WTC11 (cell line): ENCODE measurements around the gene SECISBP2. TPM values are rescaled to one million over a fixed set of nuclear protein-coding genes. Genes with fewer than 3 reads are reported as not detected.
A peak's percentile ranks its signal among the peaks of the same experiment; 100 is the strongest.

Experiments used
- CREM ChIP-seq: sonication (generic); formaldehyde crosslinking; IDR thresholded peaks from 2 replicates; pipeline ENCODE4 v1.8.1; 2022; ENCODE audit warnings: mild to moderate bottlenecking, missing genetic modification reagents, moderate library complexity
- GABPB1 ChIP-seq: sonication (generic); formaldehyde crosslinking; IDR thresholded peaks from 2 replicates; pipeline ENCODE4 v1.8.1; 2023; ENCODE audit warnings: mild to moderate bottlenecking, missing genetic modification reagents
- NR3C1 ChIP-seq: sonication (generic); formaldehyde crosslinking; conservative IDR thresholded peaks from 2 replicates; pipeline ENCODE4 v1.8.1; 2023; ENCODE audit warnings: low read depth, mild to moderate bottlenecking, missing genetic modification reagents
- OVOL2 ChIP-seq: fragments of 250-450 bp; sonication (Bioruptor Pico); IDR thresholded peaks from 2 replicates; pipeline ENCODE4 v1.9.0; 2021; ENCODE audit warnings: mild to moderate bottlenecking, borderline replicate concordance
- RELA ChIP-seq: sonication (generic); formaldehyde crosslinking; IDR thresholded peaks from 2 replicates; pipeline ENCODE4 v1.8.1; 2022; ENCODE audit warnings: missing genetic modification reagents, mild to moderate bottlenecking, borderline replicate concordance
- SMAD4 ChIP-seq: sonication (generic); formaldehyde crosslinking; IDR thresholded peaks from 2 replicates; pipeline ENCODE4 v1.8.0; 2022; ENCODE audit warnings: mild to moderate bottlenecking, missing genetic modification reagents
- ZNF263 ChIP-seq: sonication (generic); formaldehyde crosslinking; IDR thresholded peaks from 2 replicates; pipeline ENCODE4 v1.8.1; 2022; ENCODE audit warnings: low read depth, mild to moderate bottlenecking, moderate library complexity, missing genetic modification reagents
- ZNF396 ChIP-seq: fragments of 250-450 bp; sonication (Bioruptor Pico); IDR thresholded peaks from 2 replicates; pipeline ENCODE4 v1.8.0; 2021; ENCODE audit warnings: mild to moderate bottlenecking, moderate library complexity, borderline replicate concordance
- ZNF423 ChIP-seq: fragments of 250-450 bp; sonication (Bioruptor Pico); IDR thresholded peaks from 2 replicates; pipeline ENCODE4 v2.1.2; 2022; ENCODE audit warnings: mild to moderate bottlenecking, moderate library complexity
- ZNF671 ChIP-seq: fragments of 250-450 bp; sonication (Bioruptor Pico); IDR thresholded peaks from 2 replicates; pipeline ENCODE4 v1.8.0; 2021; ENCODE audit warnings: mild to moderate bottlenecking
- total RNA-seq: library from RNA; stranded (reverse); gene quantifications from 3 replicates; pipeline ENCODE4 v1.2.3, GENCODE V29; 2021
- TF ChIP-seq, protein P1 (sequence below): sonication (generic); formaldehyde crosslinking; IDR thresholded peaks from 2 replicates; pipeline ENCODE4 v1.8.1; 2023; ENCODE audit warnings: mild to moderate bottlenecking, missing genetic modification reagents, moderate library complexity
- TF ChIP-seq, protein P2 (sequence below): fragments of 250-450 bp; sonication (Bioruptor Pico); IDR thresholded peaks from 2 replicates; pipeline ENCODE4 v1.9.0; 2021; ENCODE audit warnings: mild to moderate bottlenecking, borderline replicate concordance
- TF ChIP-seq, protein P3 (sequence below): sonication (generic); formaldehyde crosslinking; conservative IDR thresholded peaks from 2 replicates; pipeline ENCODE4 v1.8.1; 2023; ENCODE audit warnings: mild to moderate bottlenecking, low read depth, missing genetic modification reagents, moderate library complexity
- TF ChIP-seq, protein P4 (sequence below): fragments of 250-450 bp; sonication (Bioruptor Pico); conservative IDR thresholded peaks from 2 replicates; pipeline ENCODE4 v1.9.0; 2021; ENCODE audit warnings: mild to moderate bottlenecking
- TF ChIP-seq, protein P5 (sequence below): sonication (generic); formaldehyde crosslinking; IDR thresholded peaks from 2 replicates; pipeline ENCODE4 v1.8.1; 2023; ENCODE audit warnings: mild to moderate bottlenecking, missing genetic modification reagents
- TF ChIP-seq, protein P6 (sequence below): sonication (generic); formaldehyde crosslinking; IDR thresholded peaks from 2 replicates; pipeline ENCODE4 v1.8.1; 2023; ENCODE audit warnings: mild to moderate bottlenecking, missing genetic modification reagents, borderline replicate concordance
- TF ChIP-seq, protein P7 (sequence below): sonication (generic); formaldehyde crosslinking; IDR thresholded peaks from 2 replicates; pipeline ENCODE4 v1.8.0; 2022; ENCODE audit warnings: missing genetic modification reagents

SECISBP2 gene
- total RNA-seq, 1 experiment from 2014 or later = 66.2 TPM

DNA sequence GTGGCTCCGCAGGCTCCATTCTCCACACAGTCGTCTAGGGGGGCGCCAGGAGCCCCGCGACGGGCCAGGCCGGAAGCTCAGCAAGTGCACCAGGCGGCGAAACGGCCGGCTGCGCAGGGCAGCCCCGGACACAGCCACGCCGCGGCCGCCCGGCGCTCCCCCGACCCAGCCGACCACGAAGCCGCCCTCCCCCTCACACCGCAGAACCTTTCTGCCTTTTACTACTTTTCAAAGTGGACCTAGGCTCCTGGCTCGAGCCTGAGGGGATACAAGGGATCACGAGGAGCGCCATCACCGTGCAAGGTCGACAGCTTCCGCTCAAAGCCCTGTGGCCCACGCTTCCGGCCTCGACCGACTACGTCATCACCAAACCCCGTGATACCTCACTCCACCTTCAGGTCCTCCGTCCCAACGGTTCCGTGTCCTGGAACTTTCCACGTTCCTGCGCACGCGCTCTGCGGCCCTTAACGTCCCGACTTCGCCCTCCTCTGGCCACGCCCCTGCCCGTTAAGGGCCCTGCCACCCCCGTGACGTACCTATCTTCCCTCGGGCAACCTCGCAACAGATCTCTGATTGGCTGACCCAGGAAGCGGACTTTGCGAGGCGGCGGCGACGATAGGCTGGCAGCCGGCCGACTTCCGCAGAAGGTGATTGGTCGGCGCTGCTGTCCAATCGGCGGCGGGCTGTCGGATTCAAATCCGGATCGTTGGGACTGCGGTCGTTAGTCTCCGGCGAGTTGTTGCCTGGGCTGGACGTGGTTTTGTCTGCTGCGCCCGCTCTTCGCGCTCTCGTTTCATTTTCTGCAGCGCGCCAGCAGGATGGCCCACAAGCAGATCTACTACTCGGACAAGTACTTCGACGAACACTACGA is 7.6 kb upstream of the SECISBP2 start, which contains the start of gene CKS2 (continued):
- no peak for TF ChIP-seq ZNF671 (CRISPR knock-in tag)
- TF ChIP-seq, protein P1, sequence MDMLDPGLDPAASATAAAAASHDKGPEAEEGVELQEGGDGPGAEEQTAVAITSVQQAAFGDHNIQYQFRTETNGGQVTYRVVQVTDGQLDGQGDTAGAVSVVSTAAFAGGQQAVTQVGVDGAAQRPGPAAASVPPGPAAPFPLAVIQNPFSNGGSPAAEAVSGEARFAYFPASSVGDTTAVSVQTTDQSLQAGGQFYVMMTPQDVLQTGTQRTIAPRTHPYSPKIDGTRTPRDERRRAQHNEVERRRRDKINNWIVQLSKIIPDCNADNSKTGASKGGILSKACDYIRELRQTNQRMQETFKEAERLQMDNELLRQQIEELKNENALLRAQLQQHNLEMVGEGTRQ (CRISPR knock-in tag) = peak; percentile 88
- peak; percentile 87 for TF ChIP-seq CREM (CRISPR knock-in tag)
- no peak for TF ChIP-seq NR3C1 (CRISPR knock-in tag)
- TF ChIP-seq, protein P2, sequence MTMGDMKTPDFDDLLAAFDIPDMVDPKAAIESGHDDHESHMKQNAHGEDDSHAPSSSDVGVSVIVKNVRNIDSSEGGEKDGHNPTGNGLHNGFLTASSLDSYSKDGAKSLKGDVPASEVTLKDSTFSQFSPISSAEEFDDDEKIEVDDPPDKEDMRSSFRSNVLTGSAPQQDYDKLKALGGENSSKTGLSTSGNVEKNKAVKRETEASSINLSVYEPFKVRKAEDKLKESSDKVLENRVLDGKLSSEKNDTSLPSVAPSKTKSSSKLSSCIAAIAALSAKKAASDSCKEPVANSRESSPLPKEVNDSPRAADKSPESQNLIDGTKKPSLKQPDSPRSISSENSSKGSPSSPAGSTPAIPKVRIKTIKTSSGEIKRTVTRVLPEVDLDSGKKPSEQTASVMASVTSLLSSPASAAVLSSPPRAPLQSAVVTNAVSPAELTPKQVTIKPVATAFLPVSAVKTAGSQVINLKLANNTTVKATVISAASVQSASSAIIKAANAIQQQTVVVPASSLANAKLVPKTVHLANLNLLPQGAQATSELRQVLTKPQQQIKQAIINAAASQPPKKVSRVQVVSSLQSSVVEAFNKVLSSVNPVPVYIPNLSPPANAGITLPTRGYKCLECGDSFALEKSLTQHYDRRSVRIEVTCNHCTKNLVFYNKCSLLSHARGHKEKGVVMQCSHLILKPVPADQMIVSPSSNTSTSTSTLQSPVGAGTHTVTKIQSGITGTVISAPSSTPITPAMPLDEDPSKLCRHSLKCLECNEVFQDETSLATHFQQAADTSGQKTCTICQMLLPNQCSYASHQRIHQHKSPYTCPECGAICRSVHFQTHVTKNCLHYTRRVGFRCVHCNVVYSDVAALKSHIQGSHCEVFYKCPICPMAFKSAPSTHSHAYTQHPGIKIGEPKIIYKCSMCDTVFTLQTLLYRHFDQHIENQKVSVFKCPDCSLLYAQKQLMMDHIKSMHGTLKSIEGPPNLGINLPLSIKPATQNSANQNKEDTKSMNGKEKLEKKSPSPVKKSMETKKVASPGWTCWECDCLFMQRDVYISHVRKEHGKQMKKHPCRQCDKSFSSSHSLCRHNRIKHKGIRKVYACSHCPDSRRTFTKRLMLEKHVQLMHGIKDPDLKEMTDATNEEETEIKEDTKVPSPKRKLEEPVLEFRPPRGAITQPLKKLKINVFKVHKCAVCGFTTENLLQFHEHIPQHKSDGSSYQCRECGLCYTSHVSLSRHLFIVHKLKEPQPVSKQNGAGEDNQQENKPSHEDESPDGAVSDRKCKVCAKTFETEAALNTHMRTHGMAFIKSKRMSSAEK (CRISPR knock-in tag) = 0 out of 2 replicates have a peak, but pooled peaks have one; percentile 25
- peak; percentile 67 for TF ChIP-seq GABPB1
- TF ChIP-seq, protein P3, sequence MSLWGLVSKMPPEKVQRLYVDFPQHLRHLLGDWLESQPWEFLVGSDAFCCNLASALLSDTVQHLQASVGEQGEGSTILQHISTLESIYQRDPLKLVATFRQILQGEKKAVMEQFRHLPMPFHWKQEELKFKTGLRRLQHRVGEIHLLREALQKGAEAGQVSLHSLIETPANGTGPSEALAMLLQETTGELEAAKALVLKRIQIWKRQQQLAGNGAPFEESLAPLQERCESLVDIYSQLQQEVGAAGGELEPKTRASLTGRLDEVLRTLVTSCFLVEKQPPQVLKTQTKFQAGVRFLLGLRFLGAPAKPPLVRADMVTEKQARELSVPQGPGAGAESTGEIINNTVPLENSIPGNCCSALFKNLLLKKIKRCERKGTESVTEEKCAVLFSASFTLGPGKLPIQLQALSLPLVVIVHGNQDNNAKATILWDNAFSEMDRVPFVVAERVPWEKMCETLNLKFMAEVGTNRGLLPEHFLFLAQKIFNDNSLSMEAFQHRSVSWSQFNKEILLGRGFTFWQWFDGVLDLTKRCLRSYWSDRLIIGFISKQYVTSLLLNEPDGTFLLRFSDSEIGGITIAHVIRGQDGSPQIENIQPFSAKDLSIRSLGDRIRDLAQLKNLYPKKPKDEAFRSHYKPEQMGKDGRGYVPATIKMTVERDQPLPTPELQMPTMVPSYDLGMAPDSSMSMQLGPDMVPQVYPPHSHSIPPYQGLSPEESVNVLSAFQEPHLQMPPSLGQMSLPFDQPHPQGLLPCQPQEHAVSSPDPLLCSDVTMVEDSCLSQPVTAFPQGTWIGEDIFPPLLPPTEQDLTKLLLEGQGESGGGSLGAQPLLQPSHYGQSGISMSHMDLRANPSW (CRISPR knock-in tag) = no peak
- TF ChIP-seq SMAD4 (CRISPR knock-in tag) = no peak
- TF ChIP-seq, protein P4, sequence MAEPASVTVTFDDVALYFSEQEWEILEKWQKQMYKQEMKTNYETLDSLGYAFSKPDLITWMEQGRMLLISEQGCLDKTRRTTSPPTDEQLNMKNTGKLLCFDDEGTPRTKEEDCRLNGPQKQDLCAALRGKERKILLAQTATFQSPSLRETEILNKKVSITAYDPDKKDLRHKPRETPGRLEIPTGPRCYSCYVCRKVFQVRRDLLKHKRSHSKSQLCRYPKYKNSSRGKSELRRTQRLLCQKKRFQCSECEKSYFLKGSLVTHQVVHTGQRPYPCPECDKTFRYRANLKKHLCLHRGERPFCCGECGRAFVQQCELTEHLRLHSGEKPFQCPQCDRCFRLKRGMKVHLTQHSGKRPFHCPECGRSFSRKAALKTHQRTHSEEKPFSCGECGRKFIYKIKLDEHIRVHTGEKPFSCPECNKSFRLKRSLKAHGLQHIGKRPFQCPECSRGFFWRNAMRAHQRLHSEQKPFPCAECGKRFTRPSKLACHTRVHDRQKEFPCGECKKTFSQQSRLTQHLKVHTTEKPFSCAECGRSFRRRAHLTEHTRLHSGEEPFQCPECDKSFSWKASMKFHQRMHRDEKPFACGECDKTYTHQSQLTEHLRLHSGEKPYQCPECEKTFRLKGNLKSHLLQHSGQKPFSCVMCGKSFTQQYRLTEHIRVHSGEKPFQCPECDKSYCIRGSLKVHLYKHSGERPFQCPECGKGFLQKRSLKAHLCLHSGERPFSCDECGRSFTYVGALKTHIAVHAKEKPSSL (CRISPR knock-in tag) = no peak
- TF ChIP-seq, protein P5, sequence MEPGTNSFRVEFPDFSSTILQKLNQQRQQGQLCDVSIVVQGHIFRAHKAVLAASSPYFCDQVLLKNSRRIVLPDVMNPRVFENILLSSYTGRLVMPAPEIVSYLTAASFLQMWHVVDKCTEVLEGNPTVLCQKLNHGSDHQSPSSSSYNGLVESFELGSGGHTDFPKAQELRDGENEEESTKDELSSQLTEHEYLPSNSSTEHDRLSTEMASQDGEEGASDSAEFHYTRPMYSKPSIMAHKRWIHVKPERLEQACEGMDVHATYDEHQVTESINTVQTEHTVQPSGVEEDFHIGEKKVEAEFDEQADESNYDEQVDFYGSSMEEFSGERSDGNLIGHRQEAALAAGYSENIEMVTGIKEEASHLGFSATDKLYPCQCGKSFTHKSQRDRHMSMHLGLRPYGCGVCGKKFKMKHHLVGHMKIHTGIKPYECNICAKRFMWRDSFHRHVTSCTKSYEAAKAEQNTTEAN (CRISPR knock-in tag) = no peak; the same call in 1 of the 2 replicates
- no peak for TF ChIP-seq ZNF423 (CRISPR knock-in tag)
- no peak for TF ChIP-seq ZNF396 (CRISPR knock-in tag)
- TF ChIP-seq ZNF263 = no peak
- 0 out of 2 replicates have a peak, but pooled peaks have one; percentile 52 for TF ChIP-seq RELA (CRISPR knock-in tag)
- TF ChIP-seq, protein P6, sequence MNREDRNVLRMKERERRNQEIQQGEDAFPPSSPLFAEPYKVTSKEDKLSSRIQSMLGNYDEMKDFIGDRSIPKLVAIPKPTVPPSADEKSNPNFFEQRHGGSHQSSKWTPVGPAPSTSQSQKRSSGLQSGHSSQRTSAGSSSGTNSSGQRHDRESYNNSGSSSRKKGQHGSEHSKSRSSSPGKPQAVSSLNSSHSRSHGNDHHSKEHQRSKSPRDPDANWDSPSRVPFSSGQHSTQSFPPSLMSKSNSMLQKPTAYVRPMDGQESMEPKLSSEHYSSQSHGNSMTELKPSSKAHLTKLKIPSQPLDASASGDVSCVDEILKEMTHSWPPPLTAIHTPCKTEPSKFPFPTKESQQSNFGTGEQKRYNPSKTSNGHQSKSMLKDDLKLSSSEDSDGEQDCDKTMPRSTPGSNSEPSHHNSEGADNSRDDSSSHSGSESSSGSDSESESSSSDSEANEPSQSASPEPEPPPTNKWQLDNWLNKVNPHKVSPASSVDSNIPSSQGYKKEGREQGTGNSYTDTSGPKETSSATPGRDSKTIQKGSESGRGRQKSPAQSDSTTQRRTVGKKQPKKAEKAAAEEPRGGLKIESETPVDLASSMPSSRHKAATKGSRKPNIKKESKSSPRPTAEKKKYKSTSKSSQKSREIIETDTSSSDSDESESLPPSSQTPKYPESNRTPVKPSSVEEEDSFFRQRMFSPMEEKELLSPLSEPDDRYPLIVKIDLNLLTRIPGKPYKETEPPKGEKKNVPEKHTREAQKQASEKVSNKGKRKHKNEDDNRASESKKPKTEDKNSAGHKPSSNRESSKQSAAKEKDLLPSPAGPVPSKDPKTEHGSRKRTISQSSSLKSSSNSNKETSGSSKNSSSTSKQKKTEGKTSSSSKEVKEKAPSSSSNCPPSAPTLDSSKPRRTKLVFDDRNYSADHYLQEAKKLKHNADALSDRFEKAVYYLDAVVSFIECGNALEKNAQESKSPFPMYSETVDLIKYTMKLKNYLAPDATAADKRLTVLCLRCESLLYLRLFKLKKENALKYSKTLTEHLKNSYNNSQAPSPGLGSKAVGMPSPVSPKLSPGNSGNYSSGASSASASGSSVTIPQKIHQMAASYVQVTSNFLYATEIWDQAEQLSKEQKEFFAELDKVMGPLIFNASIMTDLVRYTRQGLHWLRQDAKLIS (CRISPR knock-in tag) = no peak
- TF ChIP-seq, protein P7, sequence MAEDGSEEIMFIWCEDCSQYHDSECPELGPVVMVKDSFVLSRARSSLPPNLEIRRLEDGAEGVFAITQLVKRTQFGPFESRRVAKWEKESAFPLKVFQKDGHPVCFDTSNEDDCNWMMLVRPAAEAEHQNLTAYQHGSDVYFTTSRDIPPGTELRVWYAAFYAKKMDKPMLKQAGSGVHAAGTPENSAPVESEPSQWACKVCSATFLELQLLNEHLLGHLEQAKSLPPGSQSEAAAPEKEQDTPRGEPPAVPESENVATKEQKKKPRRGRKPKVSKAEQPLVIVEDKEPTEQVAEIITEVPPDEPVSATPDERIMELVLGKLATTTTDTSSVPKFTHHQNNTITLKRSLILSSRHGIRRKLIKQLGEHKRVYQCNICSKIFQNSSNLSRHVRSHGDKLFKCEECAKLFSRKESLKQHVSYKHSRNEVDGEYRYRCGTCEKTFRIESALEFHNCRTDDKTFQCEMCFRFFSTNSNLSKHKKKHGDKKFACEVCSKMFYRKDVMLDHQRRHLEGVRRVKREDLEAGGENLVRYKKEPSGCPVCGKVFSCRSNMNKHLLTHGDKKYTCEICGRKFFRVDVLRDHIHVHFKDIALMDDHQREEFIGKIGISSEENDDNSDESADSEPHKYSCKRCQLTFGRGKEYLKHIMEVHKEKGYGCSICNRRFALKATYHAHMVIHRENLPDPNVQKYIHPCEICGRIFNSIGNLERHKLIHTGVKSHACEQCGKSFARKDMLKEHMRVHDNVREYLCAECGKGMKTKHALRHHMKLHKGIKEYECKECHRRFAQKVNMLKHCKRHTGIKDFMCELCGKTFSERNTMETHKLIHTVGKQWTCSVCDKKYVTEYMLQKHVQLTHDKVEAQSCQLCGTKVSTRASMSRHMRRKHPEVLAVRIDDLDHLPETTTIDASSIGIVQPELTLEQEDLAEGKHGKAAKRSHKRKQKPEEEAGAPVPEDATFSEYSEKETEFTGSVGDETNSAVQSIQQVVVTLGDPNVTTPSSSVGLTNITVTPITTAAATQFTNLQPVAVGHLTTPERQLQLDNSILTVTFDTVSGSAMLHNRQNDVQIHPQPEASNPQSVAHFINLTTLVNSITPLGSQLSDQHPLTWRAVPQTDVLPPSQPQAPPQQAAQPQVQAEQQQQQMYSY (CRISPR knock-in tag) = 0 out of 2 replicates have a peak, but pooled peaks have one; percentile 32
- no peak for TF ChIP-seq OVOL2 (CRISPR knock-in tag)
